Endometrium (tissue), 2 donors: Measurements from ENCODE around the gene SEMA3C.
"Not testable (repeated sequence)": the region's sequence is repeated elsewhere in the genome, so short reads cannot be mapped to it uniquely, and the experiment has no call there.

Source experiments
- FAIRE-seq: peaks from 2 replicates; lab custom pipeline; 2012; peaks lifted over from hg19 to GRCh38; lab: Jason Lieb, UNC
- donor health status: control.
- donor health status: control.

Gene SEMA3C

DNA sequence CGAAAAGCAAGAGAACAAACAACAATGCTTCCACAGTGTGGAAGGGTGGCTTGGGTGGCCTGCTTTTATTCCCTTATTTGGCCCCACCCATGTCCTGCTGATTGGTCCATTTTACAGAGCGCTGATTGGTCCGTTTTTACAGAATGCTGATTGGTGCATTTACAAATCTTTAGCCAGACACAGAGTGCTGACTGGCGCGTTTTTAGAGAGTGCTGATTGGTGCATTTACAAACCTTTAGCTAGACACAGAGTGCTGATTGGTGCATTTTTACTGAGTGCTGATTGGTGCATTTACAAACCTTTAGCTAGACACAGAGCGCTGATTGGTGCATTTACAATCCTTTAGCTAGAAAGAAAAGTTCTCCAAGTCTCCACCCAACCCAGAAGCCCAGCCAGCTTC, 8.1 kb upstream of the SEMA3C start:
- FAIRE-seq = not testable (repeated sequence)

DNA sequence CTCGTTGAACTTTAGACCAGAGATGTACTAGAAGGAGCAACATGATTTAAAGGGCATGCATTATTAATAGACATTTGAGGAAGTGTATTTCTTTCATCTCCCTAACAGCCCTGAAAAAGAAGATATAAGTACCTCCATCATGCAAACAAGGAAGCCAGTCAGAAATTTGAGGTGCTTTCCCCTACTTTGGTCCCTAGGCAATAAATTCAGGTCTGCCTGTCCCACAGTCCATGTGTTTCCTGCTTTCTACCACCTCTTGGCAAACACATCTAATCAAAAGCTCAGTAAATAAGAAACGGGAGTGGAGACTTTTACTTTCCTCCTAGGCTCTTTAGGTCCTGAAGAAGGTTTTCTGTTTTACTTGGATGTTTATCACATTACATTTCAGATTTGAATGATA, 5.2 kb upstream of the SEMA3C start:
- no peak for FAIRE-seq

DNA sequence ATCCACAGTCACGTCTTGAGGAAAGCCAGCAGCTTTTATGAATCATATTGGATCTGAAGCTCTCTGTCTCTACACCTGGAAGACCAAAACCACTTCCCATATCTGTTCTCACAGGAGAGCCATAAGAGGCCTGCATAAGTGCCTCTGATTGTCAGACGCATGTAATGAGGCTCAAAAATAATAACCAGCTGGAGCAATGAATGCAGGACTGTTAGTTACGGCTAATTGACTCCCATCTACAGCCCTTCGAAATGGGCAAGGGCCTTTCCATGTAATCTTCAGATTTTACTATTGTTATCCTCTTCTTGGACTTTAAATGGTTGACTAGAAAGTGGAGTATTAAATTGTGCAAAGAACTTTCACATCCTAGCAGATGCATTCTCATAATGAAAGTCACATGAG, 4.4 kb upstream of the SEMA3C start:
- no peak for FAIRE-seq

DNA sequence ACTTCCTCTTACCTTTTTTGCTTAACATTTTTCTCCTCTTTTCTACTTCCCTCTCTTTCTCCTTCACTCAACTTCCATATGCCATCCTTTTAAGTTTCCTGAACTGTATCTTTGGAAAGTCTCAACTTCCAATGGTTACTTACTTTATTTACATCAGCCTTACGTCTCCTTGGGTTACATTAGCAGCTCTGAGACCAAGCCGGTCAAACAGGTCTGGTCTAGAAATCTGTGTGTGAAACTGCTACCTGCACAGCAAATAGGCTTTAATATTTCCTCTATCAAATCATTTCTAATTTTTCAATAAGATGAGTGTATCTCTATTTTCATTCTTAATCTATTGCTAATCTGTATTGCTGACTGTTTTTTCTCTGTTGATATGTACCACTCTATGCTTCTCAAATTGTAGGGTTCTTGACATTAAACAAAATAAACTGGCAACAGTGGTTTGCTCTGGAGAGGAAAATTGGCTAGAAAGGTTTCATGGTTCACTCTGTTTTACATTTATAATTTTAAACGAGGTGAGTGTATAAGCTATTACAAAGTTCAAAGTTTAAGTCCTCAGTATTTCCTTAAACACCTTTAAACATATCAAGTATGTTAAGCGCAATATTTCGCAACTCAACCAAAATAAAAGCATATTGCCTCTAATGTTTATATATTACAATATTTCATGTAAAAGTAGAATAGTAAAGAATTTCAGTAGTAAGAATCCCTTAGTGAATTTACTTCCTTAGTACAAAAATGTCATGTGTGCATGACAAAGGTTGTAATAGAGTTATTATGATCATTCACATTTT, 3.6 kb upstream of the SEMA3C start:
- FAIRE-seq = no peak

DNA sequence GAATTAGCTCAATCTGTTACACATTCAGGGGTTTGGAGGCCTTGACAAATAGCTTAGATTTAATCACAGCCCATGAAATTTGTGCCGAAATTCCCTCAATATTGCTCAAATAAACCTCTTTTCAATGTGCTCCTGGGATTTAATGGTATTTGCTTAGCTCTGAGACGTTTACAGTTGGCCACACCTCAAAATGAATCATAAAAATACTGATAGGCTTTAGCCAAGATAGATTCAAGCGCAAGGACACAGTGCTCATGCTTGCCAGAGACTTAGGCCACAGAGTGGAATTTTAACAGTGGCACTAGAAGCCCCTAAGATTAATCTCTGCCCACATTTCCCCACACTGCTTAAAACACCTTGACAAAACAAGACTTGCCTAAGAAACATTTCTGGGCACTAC, 2.3 kb upstream of the SEMA3C start:
- no peak for FAIRE-seq

DNA sequence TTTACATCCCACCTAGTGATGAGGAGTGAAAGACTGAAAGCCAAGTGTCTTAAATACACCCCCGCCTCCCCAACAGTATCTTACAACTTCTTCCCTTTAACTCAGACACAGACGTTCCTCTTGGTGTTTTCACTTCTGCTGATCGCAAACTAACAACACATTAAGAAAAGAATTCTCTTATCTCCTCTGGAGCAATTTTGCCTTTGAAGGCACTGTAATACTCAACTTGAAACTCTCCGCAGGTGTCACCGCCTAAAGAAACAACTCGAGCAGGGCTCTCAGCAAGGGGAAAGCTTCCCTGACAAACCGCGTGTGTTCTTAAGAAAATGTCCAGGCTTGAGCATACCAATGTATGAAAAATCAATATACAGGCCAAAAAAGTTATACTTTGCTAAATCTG, 452 bp downstream of the SEMA3C start:
- no peak for FAIRE-seq

DNA sequence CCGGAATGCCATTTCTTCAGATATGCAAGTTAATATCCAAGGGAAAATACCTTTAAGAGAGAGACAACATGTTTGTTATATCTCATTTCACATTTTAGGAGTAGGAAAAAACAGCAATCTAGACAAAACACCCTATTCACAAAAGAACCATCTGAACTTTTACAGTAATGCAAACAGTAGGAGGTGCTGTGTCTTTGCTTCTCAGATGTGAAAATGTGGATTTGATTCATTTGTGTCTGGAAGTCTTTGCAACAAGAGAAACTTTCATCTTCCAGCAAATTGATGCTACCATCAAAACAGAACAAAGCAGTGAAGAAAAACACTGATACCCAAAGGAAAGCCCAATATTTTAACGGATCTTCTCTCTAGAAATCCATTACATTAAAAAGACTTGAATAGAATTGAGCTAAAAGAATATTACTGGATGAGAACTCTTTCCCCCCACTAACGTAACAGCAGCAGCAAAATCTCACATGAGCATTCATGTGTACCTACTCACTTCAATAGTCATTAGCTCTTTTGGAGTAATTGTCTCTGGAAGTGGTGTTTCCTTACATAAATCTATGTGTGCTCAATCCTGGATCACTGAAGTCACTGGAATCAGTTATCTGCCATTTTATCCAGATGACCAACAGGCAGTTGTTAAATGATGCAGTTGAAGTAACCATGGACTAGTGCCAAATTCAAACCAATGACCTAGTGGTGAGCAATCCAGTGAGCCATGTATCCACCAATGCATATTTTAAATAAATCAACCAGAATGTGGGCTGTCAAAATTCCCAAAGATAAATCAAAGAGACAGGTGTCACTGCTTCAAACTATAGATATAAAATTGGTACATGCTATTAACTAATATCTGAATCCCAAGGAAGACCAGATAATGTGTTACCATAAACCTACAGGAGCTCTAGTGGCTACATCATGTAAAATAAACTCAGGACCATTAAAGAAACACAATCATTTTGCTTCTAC, 1.8 kb downstream of the SEMA3C start:
- FAIRE-seq = no peak

DNA sequence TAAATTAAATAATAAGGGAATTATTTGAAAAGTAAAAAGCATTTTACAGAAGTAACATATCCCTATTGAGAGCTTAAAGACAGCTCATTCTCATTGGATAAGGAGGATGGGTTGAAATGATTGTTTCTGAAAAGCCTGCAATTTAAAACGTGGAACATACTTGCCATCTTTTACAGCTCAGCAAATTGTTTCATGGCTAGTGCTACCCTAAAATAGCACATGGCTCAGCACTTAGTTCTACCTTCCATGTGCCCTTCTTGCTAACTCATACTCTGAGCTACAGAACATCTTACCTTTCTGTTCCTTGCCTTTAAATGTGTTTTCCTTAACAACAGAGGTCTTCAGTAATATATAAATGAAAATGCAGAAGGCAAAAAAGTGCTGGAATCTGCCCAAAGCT, 8.6 kb downstream of the SEMA3C start:
- FAIRE-seq = no peak

DNA sequence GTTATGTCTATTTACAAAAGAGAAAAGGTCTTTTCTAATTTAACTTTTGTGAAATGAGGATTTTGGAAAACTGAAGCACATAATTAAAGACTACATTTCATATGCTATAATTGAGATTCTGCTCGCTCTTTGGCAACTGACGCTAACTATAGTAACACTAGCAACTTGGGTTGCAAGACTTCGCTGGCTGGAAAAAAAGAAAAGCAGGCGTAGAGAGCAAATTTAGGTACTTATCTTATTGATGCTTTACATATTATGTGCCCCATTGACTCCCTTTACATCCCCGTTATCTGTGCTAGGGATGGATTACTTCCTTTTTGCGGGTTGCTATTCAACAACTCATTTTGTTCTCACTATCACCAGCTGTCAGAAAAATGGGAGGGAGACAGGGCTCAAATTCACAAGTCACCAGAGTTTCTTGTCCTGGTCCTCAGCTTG, 10.5 kb downstream of the SEMA3C start:
- FAIRE-seq = no peak

DNA sequence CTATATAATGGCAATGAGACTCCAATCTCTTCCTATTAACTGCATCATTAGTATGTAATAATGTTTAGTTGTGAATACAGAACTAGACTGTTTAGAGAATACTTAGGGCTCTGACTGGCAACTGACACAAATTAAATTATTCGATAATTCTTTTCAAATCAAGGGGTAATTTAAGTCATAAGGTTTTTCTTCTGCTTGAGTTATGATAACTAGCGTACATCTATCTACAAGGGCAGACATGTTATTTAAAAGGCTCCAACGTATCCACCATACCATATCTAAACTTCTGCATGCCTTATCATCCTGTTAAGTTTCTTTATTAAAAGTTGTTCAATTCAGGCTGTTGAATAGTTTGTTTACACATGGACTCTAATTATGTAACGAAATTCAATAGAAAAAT, 11.2 kb downstream of the SEMA3C start:
- FAIRE-seq = no peak

DNA sequence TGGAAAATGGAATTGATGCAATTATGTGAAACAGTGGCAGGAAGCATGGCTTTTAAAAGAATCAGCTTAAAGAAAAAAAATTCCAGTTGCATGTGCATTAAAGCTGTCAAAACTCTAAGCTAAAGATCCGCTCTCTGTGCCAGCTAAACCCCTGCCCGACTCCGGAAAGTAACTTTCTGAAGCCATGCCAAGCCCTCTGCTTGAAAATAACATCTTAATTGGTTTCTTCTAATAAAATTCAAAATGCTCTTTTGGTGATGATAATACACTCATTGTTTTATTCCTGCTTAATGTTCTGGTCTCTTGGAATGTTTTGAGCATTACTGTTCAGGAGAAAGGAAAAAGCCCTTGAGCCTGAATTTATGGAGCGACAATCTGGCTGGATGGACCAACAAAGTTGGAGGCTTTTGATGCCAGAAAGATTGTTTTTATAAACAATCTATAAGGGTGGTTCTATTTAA, 11.7 kb downstream of the SEMA3C start:
- FAIRE-seq = no peak

DNA sequence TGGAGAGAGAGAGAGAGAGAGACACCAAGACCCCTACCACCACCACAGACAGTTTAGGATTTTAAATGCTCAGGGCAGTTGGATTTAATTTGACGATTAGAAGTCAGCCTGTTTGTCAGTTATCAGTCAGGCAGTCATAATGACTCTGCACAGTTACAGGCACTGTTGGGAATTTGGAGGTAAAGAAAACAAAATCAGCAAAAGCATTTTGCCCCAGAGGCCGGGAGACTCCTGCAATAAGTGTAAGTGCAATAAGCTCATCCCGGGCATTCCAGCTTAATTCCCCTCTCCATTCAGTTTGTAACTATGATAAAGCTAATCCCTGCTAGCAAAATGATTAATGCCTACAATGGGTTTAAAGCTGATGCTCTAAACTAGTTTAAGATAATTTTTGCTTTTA, 13.5 kb downstream of the SEMA3C start:
- FAIRE-seq = no peak

DNA sequence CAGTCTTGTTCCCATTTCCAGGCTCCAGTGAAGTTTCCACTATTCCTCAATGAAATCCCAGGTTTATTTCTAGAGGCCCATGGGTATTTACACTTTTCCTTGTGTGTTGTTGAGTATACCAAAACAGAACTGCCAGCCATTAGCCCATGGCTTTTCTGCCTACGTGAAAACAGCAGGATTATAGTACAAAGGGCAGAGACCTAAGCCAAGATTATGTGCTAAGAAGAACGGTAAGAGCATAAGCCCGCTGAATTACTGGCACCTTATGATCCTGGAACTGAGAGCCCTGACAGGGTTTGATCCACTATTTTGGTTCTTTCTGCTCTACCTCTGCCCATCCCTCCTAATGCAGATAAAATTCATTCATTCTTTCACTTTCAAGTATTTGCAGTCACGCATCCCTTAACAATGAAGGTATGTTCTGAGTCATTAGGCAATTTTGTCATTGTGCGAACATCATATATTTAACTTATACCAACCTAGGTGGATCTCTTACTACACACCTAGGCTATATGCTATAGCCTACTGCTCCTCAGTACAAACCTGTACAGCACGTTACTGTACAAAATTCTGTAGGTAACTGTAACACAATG, 16.0 kb downstream of the SEMA3C start:
- no peak for FAIRE-seq

DNA sequence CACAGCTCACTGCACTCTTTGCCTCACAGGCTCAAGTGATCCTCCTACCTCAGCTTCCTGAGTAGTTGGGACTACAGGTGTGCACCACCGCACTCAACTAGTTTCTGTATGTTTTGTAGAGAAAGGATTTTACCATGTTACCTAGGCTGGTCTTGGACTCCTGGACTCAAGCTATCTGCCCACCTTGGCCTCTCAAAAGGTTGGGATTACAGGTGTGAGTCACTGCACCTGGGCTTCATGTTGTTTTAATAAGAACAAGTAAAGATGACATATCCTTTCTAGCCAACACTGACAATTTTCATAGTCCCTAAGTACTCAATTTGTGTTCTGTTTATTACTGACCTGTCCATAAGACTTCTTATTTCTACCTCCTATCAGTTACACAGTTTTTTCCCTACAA, 16.8 kb downstream of the SEMA3C start:
- FAIRE-seq = no peak

DNA sequence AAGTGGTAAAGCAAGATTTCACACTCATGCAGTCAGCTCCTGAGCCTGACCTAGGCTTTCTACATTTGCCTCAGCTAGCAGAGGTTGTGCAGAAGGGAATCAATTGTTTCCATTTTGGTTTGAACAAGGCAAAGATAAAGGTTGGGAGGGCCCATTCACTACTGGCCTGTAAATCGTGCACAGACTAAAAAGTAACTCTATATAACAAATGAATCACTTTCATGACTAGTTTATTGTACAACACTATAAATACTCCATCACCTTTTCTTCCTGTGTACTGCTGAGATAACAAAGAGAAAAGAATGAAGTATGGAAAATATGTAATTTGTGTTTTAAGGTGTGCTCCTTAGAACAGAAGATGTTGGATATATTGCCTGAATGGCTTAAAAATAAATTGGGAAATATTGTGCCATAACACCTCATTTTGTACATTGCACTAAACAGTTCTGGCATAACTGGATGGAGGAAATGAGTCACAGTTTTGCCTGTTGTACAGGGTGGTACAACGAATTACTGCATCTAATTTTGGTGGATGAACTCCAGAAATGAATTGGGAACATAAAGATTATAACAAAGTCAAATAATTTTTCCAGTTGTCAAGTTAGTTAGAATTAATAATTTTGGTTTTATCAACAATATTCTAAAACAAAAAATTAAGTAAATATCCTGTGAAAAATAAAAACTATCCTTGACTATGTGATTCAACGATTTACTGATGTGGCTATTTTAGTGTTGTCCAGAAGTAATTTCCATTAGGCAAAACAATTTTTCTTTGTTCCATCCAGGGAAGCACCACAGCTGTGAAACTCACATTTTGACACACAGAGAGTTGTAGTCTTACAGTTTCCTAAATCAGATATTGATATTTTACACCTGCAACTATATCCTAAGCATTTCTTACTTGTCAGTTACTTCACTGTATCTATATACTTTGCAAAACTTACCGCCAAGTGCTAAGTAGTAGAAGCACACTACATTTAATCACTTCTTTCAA, 18.0 kb downstream of the SEMA3C start:
- peak; percentile 48 for FAIRE-seq

DNA sequence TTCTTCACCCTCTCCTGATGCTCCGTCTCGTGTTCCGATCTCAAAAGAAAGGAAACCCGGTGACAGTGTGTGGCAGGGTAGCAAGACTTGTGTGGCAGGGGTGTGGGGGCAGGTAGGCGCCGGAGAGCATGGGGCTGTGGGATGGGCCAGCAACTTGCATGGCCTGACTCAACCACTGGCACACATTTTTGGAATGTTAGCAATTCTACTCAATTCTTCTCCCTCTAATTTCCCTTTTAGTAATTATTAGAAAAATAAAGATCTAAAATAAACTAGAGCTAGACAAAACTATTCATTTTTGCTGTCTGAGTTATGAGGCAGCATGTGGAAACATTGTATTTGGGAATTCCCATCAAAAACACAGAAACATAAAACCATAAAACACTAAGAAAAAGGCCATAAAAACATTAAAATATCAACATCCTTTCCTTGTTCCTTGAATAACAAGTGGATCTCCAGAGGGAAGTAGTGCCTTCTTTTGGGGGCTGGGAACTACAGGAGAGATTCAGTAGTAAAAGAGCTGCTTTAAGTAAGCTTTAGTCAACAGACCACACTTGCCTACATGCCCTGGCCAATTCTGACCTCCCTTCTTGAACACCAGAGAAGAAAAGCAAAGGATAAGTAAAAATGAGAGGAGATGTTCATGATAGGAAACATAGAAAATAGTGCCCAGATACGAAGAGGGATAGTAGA, 21.8 kb downstream of the SEMA3C start:
- FAIRE-seq = peak; percentile 96

DNA sequence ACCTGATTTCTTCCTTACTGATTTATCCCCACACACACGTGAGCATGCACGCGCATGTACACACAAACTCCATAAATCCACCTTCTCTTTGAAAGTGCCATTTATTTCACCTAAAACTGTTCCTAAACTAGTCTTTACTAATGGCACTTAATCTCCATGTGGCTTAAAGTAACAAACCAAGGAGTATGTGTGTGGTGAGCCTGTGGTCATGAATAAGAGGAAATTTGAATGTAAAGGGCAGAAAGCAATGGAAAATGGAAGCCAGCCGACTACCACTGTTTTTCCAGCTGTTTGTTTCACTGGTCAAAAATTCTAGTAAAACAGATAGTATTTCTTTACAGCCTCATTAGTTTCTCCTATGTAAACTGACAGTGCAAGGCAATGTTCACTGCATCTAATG, 23.8 kb downstream of the SEMA3C start:
- no peak for FAIRE-seq

DNA sequence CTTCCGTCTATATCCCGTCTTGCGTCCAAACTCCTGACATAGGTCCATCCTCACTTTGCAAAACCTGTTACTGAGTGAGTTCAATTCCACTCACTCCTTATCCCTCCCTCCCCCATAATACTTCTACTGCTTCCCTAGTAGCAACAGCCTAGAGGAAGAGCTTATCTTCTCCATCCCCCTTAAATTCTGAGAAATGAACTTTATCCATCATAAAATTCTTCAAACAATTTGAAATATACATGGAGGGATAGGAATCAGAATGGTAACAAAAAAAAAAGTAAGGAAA, 27.6 kb downstream of the SEMA3C start:
- no peak for FAIRE-seq

DNA sequence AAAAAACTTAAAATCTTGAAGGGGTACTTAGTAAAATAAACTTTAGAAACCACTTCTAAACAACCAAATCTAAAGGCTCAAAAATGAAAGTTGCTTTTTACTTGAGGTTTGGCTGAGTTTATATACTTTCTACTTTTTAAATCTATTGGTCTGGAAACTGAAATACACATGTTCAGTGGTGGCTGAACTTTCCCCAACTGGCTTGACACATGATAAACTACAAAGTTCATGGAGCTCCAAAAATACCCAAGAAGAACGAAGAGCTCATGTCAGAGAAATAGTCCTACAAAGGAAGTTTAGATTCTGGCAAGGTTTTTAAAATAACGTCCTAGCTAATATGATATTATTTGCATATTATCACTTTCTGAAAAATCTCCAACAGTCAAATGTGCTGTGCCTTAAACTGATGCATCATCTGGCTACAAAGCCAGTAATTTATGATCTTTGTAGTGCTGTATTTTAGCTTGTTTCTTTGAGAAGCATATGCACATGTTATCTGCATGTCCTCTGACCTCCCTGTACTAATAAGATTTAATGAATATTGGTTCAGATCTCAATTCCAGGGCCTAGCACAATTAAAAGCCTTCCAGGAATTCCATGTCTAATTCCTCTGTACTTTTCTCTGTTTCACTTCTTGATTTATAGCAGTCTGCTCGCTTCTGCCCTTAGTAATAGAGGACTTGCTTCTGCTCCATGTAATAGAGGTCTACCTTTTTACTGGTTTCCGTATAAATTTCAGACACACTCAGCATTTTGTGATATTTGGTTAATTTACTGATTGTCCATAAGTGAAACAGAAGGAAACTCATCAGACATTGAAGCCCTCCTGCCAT, 28.2 kb downstream of the SEMA3C start:
- no peak for FAIRE-seq

DNA sequence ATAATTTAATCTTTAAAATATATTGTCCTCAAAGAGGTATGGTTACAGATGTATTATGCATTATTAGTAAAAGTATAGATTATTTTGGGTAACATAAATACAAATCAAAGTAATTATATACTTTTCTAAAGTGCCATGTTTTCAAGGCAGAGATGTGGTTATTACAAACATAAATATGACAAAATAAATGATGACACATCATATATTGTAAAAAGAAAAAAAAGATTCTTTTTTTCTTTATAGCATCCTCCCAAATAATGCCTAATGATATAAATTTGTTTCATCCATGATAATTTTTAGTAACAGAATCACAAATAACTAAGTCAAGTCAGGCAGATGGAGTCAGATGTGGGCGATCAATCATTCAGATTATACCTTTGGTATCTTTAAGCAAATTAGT, 29.3 kb downstream of the SEMA3C start:
- no peak for FAIRE-seq
